Keratinocyte (primary cell): ENCODE data around the gene ARPC5. TPM values are rescaled to one million over a fixed set of nuclear protein-coding genes. Genes with fewer than 3 reads are reported as not detected.
A peak's percentile ranks its signal among the peaks of the same experiment; 100 is the strongest.
"Not testable (repeated sequence)": the region's sequence is repeated elsewhere in the genome, so short reads cannot be mapped to it uniquely, and the experiment has no call there.

Experiments
- DNase-seq: peaks from one replicate; pipeline ENCODE4 v3.0.0-alpha.2; 2011; ENCODE audit warnings: low read depth, missing footprints, low spot score
- FAIRE-seq: peaks from 2 replicates; lab custom pipeline; 2011; peaks lifted over from hg19 to GRCh38; lab: Jason Lieb, UNC
- H2AFZ ChIP-seq: 2 replicates; pipeline ENCODE4 v1.6.0; 2012; ENCODE audit warnings: low read length, control low read depth, inconsistent platforms; ENCODE audit not compliant: control insufficient read depth
- H3K27ac ChIP-seq: 2 replicates; pipeline ENCODE4 v1.5.1; 2011; ENCODE audit warnings: low read length; ENCODE audit not compliant: control insufficient read depth, insufficient read depth
- H3K27me3 ChIP-seq: 3 replicates; pipeline ENCODE4 v1.6.0; 2011; ENCODE audit warnings: low read length; ENCODE audit not compliant: control insufficient read depth, insufficient read depth; ENCODE audit errors: extremely low read depth
- H3K36me3 ChIP-seq, 2 experiments: 2 replicates in 1 of 2; 3 replicates in 1 of 2; pipeline ENCODE4 v1.5.1; 2011; ENCODE audit warnings: low read length in 2 of 2, mild to moderate bottlenecking in 1 of 2; ENCODE audit not compliant: control insufficient read depth in 2 of 2, insufficient read depth in 2 of 2; ENCODE audit errors: extremely low read depth in 1 of 2
- H3K4me1 ChIP-seq: 3 replicates; pipeline ENCODE4 v1.5.1; 2011; ENCODE audit warnings: low read length; ENCODE audit not compliant: control insufficient read depth, insufficient read depth; ENCODE audit errors: extremely low read depth
- H3K4me2 ChIP-seq: 3 replicates; pipeline ENCODE4 v1.6.0; 2011; ENCODE audit warnings: low read depth, low read length; ENCODE audit not compliant: control insufficient read depth, insufficient read depth; ENCODE audit errors: extremely low read depth
- H3K4me3 ChIP-seq, 3 experiments: fragments of 200-600 bp in 1 of 3; sonication (generic) in 1 of 3; 2 replicates in 2 of 3; 3 replicates in 1 of 3; pipeline ENCODE4 v1.5.1; 2011 to 2016; ENCODE audit warnings: low read length in 3 of 3, mild to moderate bottlenecking in 3 of 3, control low read depth in 2 of 3, inconsistent platforms in 1 of 3, low read depth in 1 of 3, mixed read lengths in 1 of 3, mixed run types in 1 of 3, moderate library complexity in 1 of 3; ENCODE audit not compliant: control insufficient read depth in 2 of 3, insufficient read depth in 2 of 3; ENCODE audit errors: extremely low read depth in 1 of 3
- H3K79me2 ChIP-seq: 2 replicates; pipeline ENCODE4 v1.6.0; 2012; ENCODE audit warnings: low read length; ENCODE audit not compliant: control insufficient read depth, insufficient read depth
- H3K9ac ChIP-seq: 3 replicates; pipeline ENCODE4 v1.6.0; 2011; ENCODE audit warnings: low read length; ENCODE audit not compliant: control insufficient read depth, insufficient read depth; ENCODE audit errors: extremely low read depth
- H3K9me1 ChIP-seq: 3 replicates; pipeline ENCODE4 v1.6.0; 2011; ENCODE audit warnings: low read length; ENCODE audit not compliant: control insufficient read depth, insufficient read depth; ENCODE audit errors: extremely low read depth
- H3K9me3 ChIP-seq: 2 replicates; pipeline ENCODE4 v1.5.1; 2012; ENCODE audit warnings: low read depth, low read length; ENCODE audit not compliant: control insufficient read depth
- H4K20me1 ChIP-seq: 3 replicates; pipeline ENCODE4 v1.6.0; 2011; ENCODE audit warnings: low read length; ENCODE audit not compliant: control insufficient read depth, insufficient read depth; ENCODE audit errors: extremely low read depth
- EZH2 ChIP-seq: IDR thresholded peaks from one replicate; pipeline ENCODE4 v1.6.1; 2012; ENCODE audit warnings: inconsistent platforms, mild to moderate bottlenecking, low read length, moderate library complexity
- dilution Hi-C: fragments of 300-500 bp; cut with MboI; formaldehyde crosslinking; loops from one replicate; pipeline ENCODE4 v1.7.0; 2020; ENCODE audit warnings: low sequenced_read_pairs; ENCODE audit not compliant: extremely low pct_ligation_motif_present
- polyA minus RNA-seq, 3 experiments: library from RNA; depleted of rRNA, polyadenylated mRNA; stranded (reverse); fragments of >200 nt; gene quantifications; 1 replicate in 1 of 3; 2 replicates in 1 of 3; 3 replicates in 1 of 3; pipeline ENCODE4 v1.2.3, GENCODE V29; 2011
- polyA plus RNA-seq, 5 experiments: library from polyadenylated mRNA; depleted of rRNA in 3 of 5; stranded (reverse) in 3 of 5; stranded (forward) in 1 of 5; unstranded in 1 of 5; fragments of >200 nt; gene quantifications; 1 replicate in 1 of 5; 2 replicates in 3 of 5; 3 replicates in 1 of 5; pipeline versions ENCODE4 v1.2.1 to v1.2.3, GENCODE V29; 2011 to 2012; ENCODE audit warnings: missing spikeins in 2 of 5, low read depth in 1 of 5, low replicate concordance in 1 of 5
- TF ChIP-seq, protein P1 (sequence below), 3 experiments: IDR thresholded peaks in 1 of 3; conservative IDR thresholded peaks in 1 of 3; optimal IDR thresholded peaks in 1 of 3; 2 replicates in 2 of 3; 3 replicates in 1 of 3; pipeline versions ENCODE3 to v1.5.1; 2011; ENCODE audit warnings: low read length in 3 of 3, mild to moderate bottlenecking in 3 of 3, moderate library complexity in 2 of 3, control low read depth in 1 of 3, inconsistent platforms in 1 of 3; ENCODE audit not compliant: insufficient read depth in 2 of 3; ENCODE audit errors: extremely low read depth in 1 of 3

The ARPC5 gene
- 146 to 255 TPM (median 184 TPM) in 3 replicates for polyA plus RNA-seq
- polyA plus RNA-seq (2011; ENCODE audit: low read depth) = 353 TPM
- polyA plus RNA-seq (2011; cell fraction: cytosol; rRNA removed) = 117 and 198 TPM in 2 replicates
- 67.3 and 79.7 TPM in 2 replicates for polyA plus RNA-seq (2011; cell fraction: nucleus; rRNA removed)
- 164 and 231 TPM in 2 replicates for polyA plus RNA-seq (2012; ENCODE audit: low replicate concordance)
- 45.8 to 71.8 TPM (median 53.7 TPM) in 3 replicates for polyA minus RNA-seq
- 207 TPM for polyA minus RNA-seq (2011; cell fraction: cytosol; rRNA and poly(A)+ RNA removed)
- polyA minus RNA-seq (2011; cell fraction: nucleus; rRNA and poly(A)+ RNA removed) = 39.7 and 64.8 TPM in 2 replicates

DNA sequence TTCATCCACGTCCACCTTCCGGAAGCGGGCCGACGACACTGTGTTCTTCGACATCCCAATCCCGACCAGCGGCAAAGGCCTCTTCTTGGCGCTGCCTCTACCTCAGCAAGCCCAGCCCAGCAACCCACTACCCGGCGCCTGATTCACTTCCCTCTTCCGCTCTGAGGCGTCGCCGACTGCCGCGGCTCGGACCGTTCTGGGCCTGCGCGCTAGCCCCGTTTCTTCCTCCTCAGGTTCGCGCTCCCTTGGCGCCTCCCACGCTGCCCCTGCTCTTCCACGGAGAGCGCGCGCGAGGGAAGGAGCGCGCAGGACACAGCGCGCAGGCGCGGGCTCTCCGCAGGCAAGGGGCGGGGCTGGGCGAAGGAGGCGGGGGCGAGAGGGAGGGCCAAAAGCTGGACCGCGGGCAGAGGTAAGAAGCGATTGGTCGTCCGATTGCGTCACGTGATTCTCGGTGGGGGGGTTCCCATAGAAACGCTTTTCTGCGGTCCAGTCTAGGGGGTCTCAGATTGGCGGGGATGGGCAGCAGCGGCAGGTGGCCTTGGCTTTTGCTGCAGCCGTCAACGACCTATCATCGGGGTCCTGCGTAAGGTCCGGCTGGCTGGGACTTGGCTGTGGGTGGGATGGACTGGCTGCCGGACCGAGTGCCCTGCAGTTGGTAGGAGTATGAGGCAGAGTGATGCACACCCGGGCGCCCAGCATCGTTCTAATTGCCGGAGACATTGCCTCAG is at the start of gene ARPC5:
Gene ARPC5, minus strand, starts transcription at position 178 of the 728 bp plus-strand sequence. Its CDS starts 124 bp downstream, at position 54.
- Histone ChIP-seq H3K36me3 (peaks cover 5 to 8% of the 10 kb centered on the region in 2 experiments), H3K27ac (peak within 1 kb of the TSS; percentile 84), H3K4me1 (peaks cover 28% of the 10 kb centered on the region), H3K4me2 (peak within 1 kb of the TSS; percentile 96), H3K27me3 (no peaks in the 10 kb centered on the region), H3K9me3 (no peaks in the 10 kb centered on the region), H3K9ac (peak within 1 kb of the TSS; percentile 85), H3K79me2 (peaks cover 38% of the 10 kb centered on the region), H3K4me3 (peak within 1 kb of the TSS; percentile 73 to 90 (median 84)), H3K9me1 (no peaks in the 10 kb centered on the region), H4K20me1 (no peaks in the 10 kb centered on the region), H2AFZ (peak within 1 kb of the TSS; percentile 98)
- TF ChIP-seq, protein P1, sequence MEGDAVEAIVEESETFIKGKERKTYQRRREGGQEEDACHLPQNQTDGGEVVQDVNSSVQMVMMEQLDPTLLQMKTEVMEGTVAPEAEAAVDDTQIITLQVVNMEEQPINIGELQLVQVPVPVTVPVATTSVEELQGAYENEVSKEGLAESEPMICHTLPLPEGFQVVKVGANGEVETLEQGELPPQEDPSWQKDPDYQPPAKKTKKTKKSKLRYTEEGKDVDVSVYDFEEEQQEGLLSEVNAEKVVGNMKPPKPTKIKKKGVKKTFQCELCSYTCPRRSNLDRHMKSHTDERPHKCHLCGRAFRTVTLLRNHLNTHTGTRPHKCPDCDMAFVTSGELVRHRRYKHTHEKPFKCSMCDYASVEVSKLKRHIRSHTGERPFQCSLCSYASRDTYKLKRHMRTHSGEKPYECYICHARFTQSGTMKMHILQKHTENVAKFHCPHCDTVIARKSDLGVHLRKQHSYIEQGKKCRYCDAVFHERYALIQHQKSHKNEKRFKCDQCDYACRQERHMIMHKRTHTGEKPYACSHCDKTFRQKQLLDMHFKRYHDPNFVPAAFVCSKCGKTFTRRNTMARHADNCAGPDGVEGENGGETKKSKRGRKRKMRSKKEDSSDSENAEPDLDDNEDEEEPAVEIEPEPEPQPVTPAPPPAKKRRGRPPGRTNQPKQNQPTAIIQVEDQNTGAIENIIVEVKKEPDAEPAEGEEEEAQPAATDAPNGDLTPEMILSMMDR (optimal IDR thresholded peaks at IDR 0.05 in 1 of 3, IDR thresholded peaks at IDR 0.05 in 1 of 3, conservative IDR thresholded peaks at IDR 0.05 in 1 of 3; ENCODE audit: extremely low read depth in 1 of 3, insufficient read depth in 2 of 3, low read length in 3 of 3) = peak in 1 of 3 experiments; percentile 2
- no peak for TF ChIP-seq EZH2
- DNase-seq (peak; percentile 83), FAIRE-seq (no peak)
- dilution Hi-C loops = no loop called here

DNA sequence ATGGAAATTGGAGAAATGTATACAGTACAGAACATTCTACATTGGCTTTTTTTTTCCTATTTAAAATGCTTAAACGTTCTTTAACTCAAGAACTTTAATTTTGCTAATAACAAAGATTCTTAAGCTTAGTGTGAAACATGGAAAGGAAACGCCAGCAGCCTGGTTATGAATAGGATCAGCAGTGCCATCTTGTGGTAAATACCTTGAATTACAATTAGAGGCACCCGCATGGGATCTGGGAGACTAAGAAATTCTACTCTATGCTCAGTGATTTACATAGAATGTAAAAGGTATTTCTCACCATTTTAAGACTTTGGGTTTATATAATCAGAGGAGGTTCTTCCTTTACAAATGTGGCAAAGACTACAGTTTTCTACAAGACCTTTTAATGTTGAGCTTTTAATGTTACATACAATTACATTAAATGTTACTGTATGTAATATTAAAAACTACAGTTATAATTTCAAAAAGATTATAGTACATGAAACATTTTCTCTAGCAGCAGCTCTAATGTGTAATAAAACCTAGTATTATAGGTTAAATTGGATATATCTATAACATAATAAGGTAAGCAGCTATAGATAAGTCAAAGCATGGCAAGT is 49.6 kb upstream of the ARPC5 start:
- no peaks in the 10 kb centered on the region for H3K79me2 ChIP-seq
- H2AFZ ChIP-seq = no peak overlapping the region
- no peaks in the 10 kb centered on the region for H4K20me1 ChIP-seq
- no peak overlapping the region for H3K9ac ChIP-seq
- FAIRE-seq (no peak), DNase-seq (peak; percentile 9)
- H3K4me1 ChIP-seq = no peaks in the 10 kb centered on the region
- H3K27ac ChIP-seq = no peak overlapping the region
- H3K4me3 ChIP-seq = no peak overlapping the region
- H3K36me3 ChIP-seq = no peaks in the 10 kb centered on the region
- H3K4me2 ChIP-seq = no peak overlapping the region
- H3K27me3 ChIP-seq = no peaks in the 10 kb centered on the region
- dilution Hi-C loops = no loop called here
- H3K9me1 ChIP-seq = no peaks in the 10 kb centered on the region
- TF ChIP-seq EZH2 = no peak
- TF ChIP-seq, protein P1 (optimal IDR thresholded peaks at IDR 0.05 in 1 of 3, IDR thresholded peaks at IDR 0.05 in 1 of 3, conservative IDR thresholded peaks at IDR 0.05 in 1 of 3; ENCODE audit: extremely low read depth in 1 of 3, insufficient read depth in 2 of 3, low read length in 3 of 3) = peak; percentile 41 to 72 (median 47)
- no peaks in the 10 kb centered on the region for H3K9me3 ChIP-seq

DNA sequence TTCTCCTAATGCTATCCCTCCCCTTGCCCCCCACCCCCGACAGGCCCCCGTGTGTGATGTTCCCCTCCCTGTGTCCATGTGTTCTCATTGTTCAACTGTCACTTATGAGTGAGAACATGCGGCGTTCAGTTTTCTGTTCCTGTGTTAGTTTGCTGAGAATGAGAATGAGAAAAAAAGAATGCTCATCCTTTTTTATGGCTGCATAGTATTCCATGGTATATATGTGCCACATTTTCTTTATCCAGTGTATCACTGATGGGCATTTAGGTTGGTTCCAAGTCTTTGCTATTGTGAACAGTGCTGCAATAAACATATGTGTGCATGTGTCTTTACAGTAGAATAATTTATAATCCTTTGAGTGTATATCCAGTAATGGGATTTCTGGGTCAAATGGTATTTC is 43.8 kb upstream of the ARPC5 start:
- H3K4me1 ChIP-seq, dilution Hi-C loops, H2AFZ ChIP-seq, H3K9ac ChIP-seq, H3K36me3 ChIP-seq, DNase-seq, H3K79me2 ChIP-seq, H3K4me3 ChIP-seq, H3K27ac ChIP-seq, H3K27me3 ChIP-seq, FAIRE-seq, H3K9me3 ChIP-seq, H3K4me2 ChIP-seq, H4K20me1 ChIP-seq, H3K9me1 ChIP-seq: not testable (repeated sequence)
